Lower leg skin (tissue), 4 donors: ENCODE results near the gene ART3. TPM values are rescaled to one million over a fixed set of nuclear protein-coding genes. Genes with fewer than 3 reads are reported as not detected.

Source experiments
- DNase-seq, 2 donors: peaks; one replicate each; pipeline ENCODE4 v3.0.0-alpha.2; 2019; ENCODE audit warnings: low spot score in 2 of 2
- H3K4me3 ChIP-seq: fragments of 200-600 bp; sonication (generic); 2 replicates; pipeline ENCODE4 v1.5.1; 2017; ENCODE audit warnings: mild to moderate bottlenecking, low read depth; ENCODE audit not compliant: poor library complexity, severe bottlenecking
- POLR2A ChIP-seq, 2 donors: fragments of 450-650 bp; IDR thresholded peaks; one replicate each; pipeline ENCODE4 v1.6.1; 2016 to 2017; ENCODE audit warnings: antibody characterized with exemption in 2 of 2, mild to moderate bottlenecking in 1 of 2, moderate library complexity in 1 of 2
- WGBS, 2 donors: methylation state at CpG; one replicate each; pipeline ENCODE4 v1.1.5; 2018; 5-methylcytosine and 5-hydroxymethylcytosine counted together
- intact Hi-C: fragments of 100-400 bp; cut with DNase I; formaldehyde crosslinking; loops from one replicate; pipeline ENCODE4 v1.15.0; 2023; ENCODE audit warnings: low total_unique reads
- total RNA-seq, 4 donors: library from RNA; depleted of rRNA; stranded (reverse); fragments of >200 nt; gene quantifications; one replicate each; pipeline ENCODE4 v1.1.0, GENCODE V29; 2016
- TF ChIP-seq, protein P1 (sequence below), 3 donors: fragments of 450-650 bp; IDR thresholded peaks; one replicate each; pipeline ENCODE4 v1.5.1; 2016; ENCODE audit warnings: antibody characterized with exemption in 3 of 3, mild to moderate bottlenecking in 3 of 3, moderate library complexity in 2 of 3

The ART3 gene
- total RNA-seq, 4 donors from 2014 or later, result 0.34 to 1.3 (median 0.81) TPM; not detected in 1

DNA sequence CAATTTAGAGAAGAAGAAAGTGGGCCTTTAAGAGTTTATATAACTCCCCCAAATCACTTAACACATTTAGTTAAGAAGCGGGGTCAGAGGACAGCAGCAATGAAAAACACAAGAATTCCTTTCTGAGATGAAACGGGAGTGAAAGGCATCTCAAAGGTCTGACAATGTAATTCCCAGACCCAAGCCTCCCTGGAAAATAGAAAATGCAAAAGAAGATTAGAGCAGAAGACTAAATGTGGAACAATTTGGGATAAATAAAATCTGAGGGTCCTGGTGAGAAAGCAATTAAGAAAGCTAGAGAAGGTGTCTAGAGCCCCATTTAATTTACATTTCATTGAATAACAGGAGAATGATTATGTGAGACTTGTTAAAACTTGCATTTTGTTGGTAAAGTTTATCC is 19.1 kb upstream of the ART3 start:
- WGBS, 2 donors, result 47 to 71% methylated on average over 2 of the region's 2 CpGs
- TF ChIP-seq, protein P1, sequence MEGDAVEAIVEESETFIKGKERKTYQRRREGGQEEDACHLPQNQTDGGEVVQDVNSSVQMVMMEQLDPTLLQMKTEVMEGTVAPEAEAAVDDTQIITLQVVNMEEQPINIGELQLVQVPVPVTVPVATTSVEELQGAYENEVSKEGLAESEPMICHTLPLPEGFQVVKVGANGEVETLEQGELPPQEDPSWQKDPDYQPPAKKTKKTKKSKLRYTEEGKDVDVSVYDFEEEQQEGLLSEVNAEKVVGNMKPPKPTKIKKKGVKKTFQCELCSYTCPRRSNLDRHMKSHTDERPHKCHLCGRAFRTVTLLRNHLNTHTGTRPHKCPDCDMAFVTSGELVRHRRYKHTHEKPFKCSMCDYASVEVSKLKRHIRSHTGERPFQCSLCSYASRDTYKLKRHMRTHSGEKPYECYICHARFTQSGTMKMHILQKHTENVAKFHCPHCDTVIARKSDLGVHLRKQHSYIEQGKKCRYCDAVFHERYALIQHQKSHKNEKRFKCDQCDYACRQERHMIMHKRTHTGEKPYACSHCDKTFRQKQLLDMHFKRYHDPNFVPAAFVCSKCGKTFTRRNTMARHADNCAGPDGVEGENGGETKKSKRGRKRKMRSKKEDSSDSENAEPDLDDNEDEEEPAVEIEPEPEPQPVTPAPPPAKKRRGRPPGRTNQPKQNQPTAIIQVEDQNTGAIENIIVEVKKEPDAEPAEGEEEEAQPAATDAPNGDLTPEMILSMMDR (IDR thresholded peaks at IDR 0.05), result no peak
- TF ChIP-seq POLR2A (IDR thresholded peaks at IDR 0.05), result no peak
- no peak for DNase-seq
- H3K4me3 ChIP-seq, result no peak overlapping the region
- intact Hi-C loops, result no loop called here

DNA sequence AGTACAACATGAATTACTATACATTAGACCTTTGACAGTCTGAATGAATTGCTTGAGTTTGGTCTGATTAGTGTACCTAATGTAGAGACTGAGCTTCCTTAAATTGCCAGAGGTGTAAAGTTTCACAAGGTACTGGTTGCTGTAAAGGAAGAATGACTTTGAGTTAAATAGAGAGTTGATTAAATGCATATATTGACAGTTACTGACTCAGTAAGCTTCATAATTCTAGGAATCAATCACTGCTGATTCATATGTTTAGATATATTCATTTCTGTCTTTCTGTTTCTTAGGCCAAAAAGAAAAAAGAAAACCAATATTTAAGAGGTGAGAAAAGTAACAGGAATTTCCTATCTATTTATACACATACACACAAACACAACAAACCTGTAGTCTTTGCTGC is 16.2 kb upstream of the ART3 start:
- DNase-seq, result no peak
- TF ChIP-seq, protein P1 (IDR thresholded peaks at IDR 0.05), result no peak
- TF ChIP-seq POLR2A (IDR thresholded peaks at IDR 0.05), result no peak
- intact Hi-C loops, result no loop called here
- H3K4me3 ChIP-seq, result no peak overlapping the region

GRCh38 chr4:76058888-76059426 is 15.6 kb upstream of the ART3 start:
- WGBS, 2 donors, result 63 to 76% methylated on average over 3 of the region's 3 CpGs
- TF ChIP-seq, protein P1 (IDR thresholded peaks at IDR 0.05), result no peak
- TF ChIP-seq POLR2A (IDR thresholded peaks at IDR 0.05), result no peak
- H3K4me3 ChIP-seq, result no peak overlapping the region
- DNase-seq, result no peak
- intact Hi-C loops, result no loop called here

DNA sequence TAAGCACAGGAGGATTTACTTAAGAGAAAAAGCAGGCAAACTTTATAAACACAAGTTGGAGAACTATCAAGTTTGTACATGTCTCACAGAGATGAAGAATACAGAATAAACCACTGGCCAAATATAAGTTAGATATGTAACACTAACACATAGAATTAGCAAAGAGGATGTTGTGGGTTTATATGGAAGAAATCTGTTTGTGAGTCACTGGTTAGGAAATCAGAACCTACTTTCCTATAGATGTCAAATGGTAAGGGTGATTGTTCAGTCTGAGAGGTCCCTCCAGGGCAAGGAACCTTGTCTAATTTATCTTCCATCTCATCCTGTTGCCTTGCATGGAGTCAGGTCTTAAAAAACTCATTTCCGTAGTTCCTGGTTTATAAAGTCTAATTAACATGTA is 14.8 kb upstream of the ART3 start:
- DNase-seq, result no peak
- intact Hi-C loops, result no loop called here
- WGBS, 2 donors, result 63 to 81% methylated on average over 1 of the region's 1 CpG
- TF ChIP-seq, protein P1 (IDR thresholded peaks at IDR 0.05), result no peak
- no peak for TF ChIP-seq POLR2A (IDR thresholded peaks at IDR 0.05)
- H3K4me3 ChIP-seq, result no peak overlapping the region

GRCh38 chr4:76060506-76060905 is 14.0 kb upstream of the ART3 start:
- H3K4me3 ChIP-seq, result no peak overlapping the region
- DNase-seq, result no peak
- intact Hi-C loops, result no loop called here
- TF ChIP-seq POLR2A (IDR thresholded peaks at IDR 0.05), result no peak
- TF ChIP-seq, protein P1 (IDR thresholded peaks at IDR 0.05), result no peak

GRCh38 chr4:76061421-76061820 is 13.1 kb upstream of the ART3 start:
- DNase-seq, result no peak
- TF ChIP-seq, protein P1 (IDR thresholded peaks at IDR 0.05), result no peak
- no peak for TF ChIP-seq POLR2A (IDR thresholded peaks at IDR 0.05)
- no peak overlapping the region for H3K4me3 ChIP-seq
- WGBS, 2 donors, result 39 to 60% methylated on average over 1 of the region's 1 CpG
- intact Hi-C loops, result no loop called here
